Femur (tissue), 1 donor: ENCODE measurements around the gene SRRM2.

ENCODE experiments used
- DNase-seq: peaks from one replicate; pipeline ENCODE4 v3.0.0-alpha.2; 2017

Gene SRRM2

GRCh38 chr16:2740476-2740875, 12.0 kb upstream of the SRRM2 start:
- DNase-seq: no peak

GRCh38 chr16:2741168-2741567, 11.3 kb upstream of the SRRM2 start:
- DNase-seq: no peak

GRCh38 chr16:2742323-2743006, 10.0 kb upstream of the SRRM2 start:
- DNase-seq: no peak

- DNase-seq: no peak
Measured at GRCh38 chr16:2743007-2743810, 9.2 kb upstream of the SRRM2 start.

- no peak for DNase-seq
Measured at GRCh38 chr16:2744711-2745110, 7.7 kb upstream of the SRRM2 start.

GRCh38 chr16:2745116-2745890, 7.1 kb upstream of the SRRM2 start:
- DNase-seq: no peak

DNA sequence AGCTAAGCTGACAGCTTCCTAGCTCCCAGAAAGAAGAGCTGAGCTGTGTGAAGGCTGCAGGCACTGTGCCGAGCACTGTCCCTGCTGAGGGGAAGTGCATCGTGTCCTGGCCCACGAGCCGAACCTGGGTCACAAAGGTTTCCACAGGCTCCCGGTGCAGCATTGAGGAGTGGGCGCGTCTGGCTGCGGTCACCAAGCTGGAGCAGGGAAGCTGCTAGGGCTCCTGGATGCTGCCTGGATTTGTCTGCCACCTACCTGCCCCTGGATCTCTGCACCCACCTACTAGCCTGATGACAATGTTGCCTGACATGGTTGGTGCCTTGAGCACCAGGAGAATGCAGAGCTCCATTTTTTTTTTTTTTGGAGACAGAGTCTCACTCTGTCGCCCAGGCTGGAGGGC, 6.5 kb upstream of the SRRM2 start:
- no peak for DNase-seq

DNA sequence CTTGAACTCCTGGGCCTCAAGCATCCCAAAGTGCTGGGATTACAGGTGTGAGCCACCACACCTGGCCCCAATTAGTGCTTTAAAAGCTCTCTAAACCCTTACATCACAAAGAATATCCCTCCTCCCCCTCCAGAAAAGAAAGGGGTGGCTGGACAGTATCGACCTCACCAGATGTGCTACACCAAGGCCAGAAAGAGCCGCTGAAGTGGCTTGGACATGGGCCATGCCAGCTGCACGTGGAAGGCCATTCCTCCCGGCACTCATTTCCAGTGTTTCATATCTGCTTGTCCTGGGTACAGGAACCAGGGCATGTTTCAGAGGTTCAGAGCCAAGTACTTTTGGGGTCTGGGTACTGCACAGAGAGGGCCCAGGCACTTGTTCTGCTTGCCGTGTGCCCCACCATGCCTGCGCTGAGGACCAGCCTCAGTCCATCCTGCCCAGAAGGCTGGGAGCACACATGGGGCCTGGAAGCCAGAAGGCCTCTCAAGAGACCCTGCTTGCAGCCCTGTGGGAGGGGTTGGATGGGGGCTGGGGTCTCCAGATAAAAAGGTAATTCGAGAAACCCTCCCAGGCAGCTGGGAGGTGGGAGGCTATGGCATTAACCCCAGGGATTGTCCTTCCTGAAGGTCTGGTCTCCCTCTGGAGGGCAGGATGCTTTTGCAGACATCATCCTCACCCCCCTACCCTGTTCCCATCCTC, 3.5 kb upstream of the SRRM2 start:
- DNase-seq: no peak

- DNase-seq: no peak
Measured at GRCh38 chr16:2749476-2749875, 3.0 kb upstream of the SRRM2 start.

DNA sequence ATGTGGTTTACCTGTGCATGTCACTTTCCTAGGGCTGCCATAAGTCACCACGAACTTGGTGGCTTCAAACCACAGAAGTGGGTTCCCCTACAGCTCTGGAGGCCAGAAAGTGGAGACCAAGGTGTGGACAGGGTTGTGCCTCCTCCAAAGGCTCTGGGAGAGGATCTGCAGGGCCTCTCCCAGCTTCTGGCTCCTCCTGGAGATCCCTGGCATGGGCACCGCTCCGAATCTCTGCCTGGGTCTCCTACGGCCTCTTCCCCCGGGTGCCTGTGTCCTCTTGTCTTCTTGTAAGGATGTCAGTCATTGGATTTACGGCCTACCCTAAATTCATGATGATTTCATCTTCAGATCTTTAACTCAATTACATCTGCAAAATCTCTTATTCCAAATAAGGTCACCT, 2.5 kb upstream of the SRRM2 start:
- no peak for DNase-seq

GRCh38 chr16:2751577-2752034, 832 bp upstream of the SRRM2 start:
- DNase-seq: no peak

GRCh38 chr16:2752850-2753732, 653 bp downstream of the SRRM2 start:
- DNase-seq: peak; percentile 90

- peak; percentile 14 for DNase-seq
Measured at GRCh38 chr16:2753733-2754020, 1.2 kb downstream of the SRRM2 start.

GRCh38 chr16:2755158-2755557, 2.7 kb downstream of the SRRM2 start:
- DNase-seq: no peak

GRCh38 chr16:2756288-2757015, 4.0 kb downstream of the SRRM2 start:
- no peak for DNase-seq

- DNase-seq: no peak
Measured at GRCh38 chr16:2757344-2757743, 4.9 kb downstream of the SRRM2 start.

DNA sequence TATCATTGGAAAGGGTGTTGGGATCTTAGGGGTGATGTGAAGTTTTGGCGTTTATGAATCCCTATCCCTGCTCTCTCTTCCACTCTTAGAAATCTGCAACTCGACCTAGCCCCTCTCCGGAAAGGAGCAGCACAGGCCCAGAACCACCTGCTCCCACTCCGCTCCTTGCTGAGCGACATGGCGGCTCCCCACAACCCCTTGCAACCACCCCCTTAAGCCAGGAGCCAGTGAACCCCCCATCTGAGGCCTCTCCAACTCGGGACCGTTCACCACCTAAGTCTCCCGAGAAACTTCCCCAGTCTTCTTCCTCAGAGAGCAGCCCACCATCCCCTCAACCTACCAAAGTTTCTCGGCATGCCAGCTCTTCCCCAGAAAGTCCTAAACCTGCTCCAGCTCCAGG, 9.0 kb downstream of the SRRM2 start:
- DNase-seq: no peak

DNA sequence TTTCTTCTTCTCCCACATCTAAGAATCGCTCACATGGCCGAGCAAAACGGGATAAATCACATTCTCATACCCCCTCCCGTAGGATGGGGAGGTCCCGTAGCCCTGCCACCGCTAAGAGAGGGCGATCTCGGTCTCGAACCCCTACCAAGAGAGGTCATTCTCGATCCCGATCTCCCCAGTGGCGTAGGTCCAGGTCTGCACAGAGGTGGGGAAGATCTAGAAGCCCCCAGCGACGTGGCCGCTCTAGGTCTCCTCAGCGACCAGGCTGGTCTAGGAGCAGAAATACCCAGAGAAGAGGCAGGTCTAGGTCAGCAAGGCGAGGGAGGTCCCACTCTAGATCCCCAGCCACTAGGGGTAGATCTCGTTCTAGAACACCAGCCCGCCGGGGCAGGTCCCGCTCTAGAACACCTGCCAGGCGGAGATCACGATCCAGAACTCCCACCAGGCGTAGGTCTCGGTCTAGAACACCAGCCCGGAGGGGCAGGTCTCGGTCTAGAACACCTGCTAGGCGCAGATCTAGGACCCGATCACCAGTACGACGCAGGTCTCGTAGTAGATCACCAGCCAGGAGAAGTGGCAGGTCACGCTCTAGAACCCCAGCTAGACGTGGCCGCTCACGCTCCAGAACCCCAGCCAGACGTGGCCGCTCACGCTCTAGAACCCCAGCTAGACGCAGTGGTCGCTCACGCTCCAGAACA, 9.6 kb downstream of the SRRM2 start:
- no peak for DNase-seq

DNA sequence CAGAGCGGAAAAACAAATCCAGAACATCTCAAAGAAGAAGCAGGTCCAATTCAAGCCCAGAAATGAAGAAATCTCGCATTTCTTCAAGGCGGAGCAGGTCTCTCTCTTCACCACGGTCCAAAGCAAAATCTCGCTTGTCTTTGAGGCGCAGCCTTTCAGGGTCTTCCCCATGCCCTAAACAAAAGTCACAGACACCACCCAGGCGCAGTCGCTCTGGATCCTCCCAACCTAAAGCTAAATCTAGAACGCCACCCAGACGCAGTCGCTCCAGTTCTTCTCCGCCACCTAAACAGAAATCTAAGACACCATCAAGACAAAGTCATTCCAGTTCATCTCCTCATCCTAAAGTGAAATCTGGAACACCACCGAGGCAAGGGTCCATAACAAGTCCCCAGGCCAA, 10.3 kb downstream of the SRRM2 start:
- no peak for DNase-seq

GRCh38 chr16:2763173-2763572, 10.7 kb downstream of the SRRM2 start:
- no peak for DNase-seq

DNA sequence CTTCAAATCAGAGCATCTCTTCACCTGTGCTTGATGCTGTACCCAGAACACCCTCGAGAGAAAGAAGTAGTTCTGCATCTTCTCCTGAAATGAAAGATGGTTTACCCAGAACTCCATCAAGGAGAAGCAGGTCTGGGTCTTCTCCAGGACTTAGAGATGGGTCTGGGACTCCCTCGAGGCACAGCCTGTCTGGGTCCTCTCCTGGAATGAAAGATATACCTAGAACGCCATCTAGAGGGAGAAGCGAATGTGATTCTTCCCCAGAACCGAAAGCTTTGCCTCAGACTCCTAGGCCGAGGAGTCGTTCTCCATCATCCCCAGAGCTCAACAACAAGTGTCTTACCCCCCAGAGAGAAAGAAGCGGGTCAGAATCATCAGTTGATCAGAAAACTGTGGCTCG, 12.3 kb downstream of the SRRM2 start:
- no peak for DNase-seq
